DMS53 treated with DMSO at 0.1 percent for 48 hours (cell line): Measurements from ENCODE around the gene SLC2A4.
A peak's percentile ranks its signal among the peaks of the same experiment; 100 is the strongest.
"Not testable (repeated sequence)": the region's sequence is repeated elsewhere in the genome, so short reads cannot be mapped to it uniquely, and the experiment has no call there.

Source experiments
- DNase-seq: peaks from one replicate; lab custom pipeline; 2025; ENCODE audit not compliant: unreplicated experiment; lab: John Stamatoyannopoulos, UW

Gene SLC2A4

GRCh38 chr17:7281074-7281952 lies at the start of gene SLC2A4:
SLC2A4 (plus strand) TSS chr17:7281718; CDS start chr17:7281935, 217 bp downstream.
- DNase-seq, result peak; percentile 84

GRCh38 chr17:7232114-7232513 lies 49.4 kb upstream of the SLC2A4 start:
- DNase-seq, result no peak

- DNase-seq, result no peak
Measured at GRCh38 chr17:7233701-7234082, 47.8 kb upstream of the SLC2A4 start.

GRCh38 chr17:7234083-7234951 lies 47.2 kb upstream of the SLC2A4 start, which contains the start of gene DVL2:
DVL2 (minus strand) TSS chr17:7234517; CDS start chr17:7234262, 255 bp downstream.
- peak; percentile 92 for DNase-seq

- no peak for DNase-seq
Measured at GRCh38 chr17:7235693-7236665, 45.5 kb upstream of the SLC2A4 start.

- DNase-seq, result no peak
Measured at GRCh38 chr17:7236808-7237207, 44.7 kb upstream of the SLC2A4 start.

GRCh38 chr17:7237266-7237760 lies 44.2 kb upstream of the SLC2A4 start:
- DNase-seq, result no peak

- DNase-seq, result no peak
Measured at GRCh38 chr17:7237761-7238419, 43.6 kb upstream of the SLC2A4 start.

GRCh38 chr17:7238420-7239090 lies 43.0 kb upstream of the SLC2A4 start:
- DNase-seq, result no peak

- DNase-seq, result peak; percentile 99
Measured at GRCh38 chr17:7239091-7240027, 42.2 kb upstream of the SLC2A4 start, which contains the start of gene PHF23. PHF23 (minus strand) TSS chr17:7239457; CDS start chr17:7239279, 178 bp downstream.

- DNase-seq, result no peak
Measured at GRCh38 chr17:7240375-7240774, 41.1 kb upstream of the SLC2A4 start.

- DNase-seq, result no peak
Measured at GRCh38 chr17:7241090-7241733, 40.3 kb upstream of the SLC2A4 start.

- DNase-seq, result peak; percentile 94
Measured at GRCh38 chr17:7241783-7242716, 39.5 kb upstream of the SLC2A4 start, which contains the start of gene GABARAP. GABARAP (minus strand) TSS chr17:7242449; CDS start chr17:7242330, 119 bp downstream.

- DNase-seq, result peak; percentile 96
Measured at GRCh38 chr17:7242717-7243452, 38.6 kb upstream of the SLC2A4 start.

GRCh38 chr17:7243453-7243729 lies 38.1 kb upstream of the SLC2A4 start:
- DNase-seq, result no peak

- DNase-seq, result not testable (repeated sequence)
Measured at GRCh38 chr17:7243838-7244237, 37.7 kb upstream of the SLC2A4 start.
